ENCODE measurements around the gene HIP1R. TPM values are rescaled to one million over a fixed set of nuclear protein-coding genes. Genes with fewer than 3 reads are reported as not detected.
"Not testable (repeated sequence)": the region's sequence is repeated elsewhere in the genome, so short reads cannot be mapped to it uniquely, and the experiment has no call there.

The HIP1R gene
- total RNA-seq, 2 donors from 2014 or later = 24.9 to 38.9 TPM

- DNase-seq (no peak), ATAC-seq (peak; percentile 53 to 93)
- intact Hi-C loops (cut with DNase I) = no loop called here
These were observed 45.4 kb downstream of the HIP1R start for GRCh38 chr12:122880668-122881067.

GRCh38 chr12:122882908-122883558 is 47.8 kb downstream of the HIP1R start:
- intact Hi-C loops (cut with DNase I) = no loop called here
- DNase-seq (no peak), ATAC-seq (no peak)

DNA sequence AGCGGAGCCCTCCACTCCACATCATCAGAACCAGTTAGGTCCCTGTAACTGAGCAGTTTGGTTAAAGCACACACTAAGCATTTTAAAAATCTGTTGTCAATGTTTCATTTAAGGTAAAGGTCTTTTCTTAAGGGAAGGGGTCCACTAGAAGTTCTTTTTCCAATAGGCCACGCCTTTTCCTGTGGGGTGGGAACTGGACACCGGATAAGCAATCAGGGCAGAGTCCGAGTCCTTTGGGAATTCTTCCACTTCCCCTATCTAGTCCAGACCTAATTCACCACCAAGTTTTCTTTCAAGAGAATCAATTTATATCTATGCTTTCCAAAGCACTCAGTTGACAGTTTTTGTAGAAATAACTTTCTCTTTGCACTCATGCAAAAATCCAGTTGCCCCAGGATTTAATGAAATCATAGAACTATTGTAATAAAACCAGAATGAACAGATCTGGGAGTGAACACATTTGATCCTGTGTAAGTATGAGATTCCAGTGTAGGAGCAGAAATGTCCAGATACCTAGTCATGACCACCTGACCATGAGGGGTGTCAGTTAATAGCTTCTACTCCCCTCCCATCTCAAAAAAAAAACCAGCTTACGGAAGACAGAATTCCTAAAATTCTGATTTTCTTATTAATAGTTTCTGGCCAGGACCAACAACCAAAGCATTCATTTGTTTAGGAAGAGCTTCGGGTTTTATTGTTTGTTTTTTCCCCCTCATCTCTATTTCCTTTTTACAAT is 49.0 kb downstream of the HIP1R start:
- intact Hi-C loops (cut with DNase I) = no loop called here
- ATAC-seq (no peak), DNase-seq (no peak)

- DNase-seq (no peak), ATAC-seq (no peak)
- intact Hi-C loops (cut with DNase I) = no loop called here
These were observed 49.6 kb downstream of the HIP1R start for GRCh38 chr12:122884860-122885259.

- intact Hi-C loops (cut with DNase I) = no loop called here
- no peak for DNase-seq
- no peak for ATAC-seq
These were observed 50.9 kb downstream of the HIP1R start for GRCh38 chr12:122886161-122886560.

- DNase-seq = no peak
- intact Hi-C loops (cut with DNase I) = no loop called here
- ATAC-seq = peak in 1 of 2 donors; percentile 52
These were observed 51.9 kb downstream of the HIP1R start for GRCh38 chr12:122886851-122887818.

DNA sequence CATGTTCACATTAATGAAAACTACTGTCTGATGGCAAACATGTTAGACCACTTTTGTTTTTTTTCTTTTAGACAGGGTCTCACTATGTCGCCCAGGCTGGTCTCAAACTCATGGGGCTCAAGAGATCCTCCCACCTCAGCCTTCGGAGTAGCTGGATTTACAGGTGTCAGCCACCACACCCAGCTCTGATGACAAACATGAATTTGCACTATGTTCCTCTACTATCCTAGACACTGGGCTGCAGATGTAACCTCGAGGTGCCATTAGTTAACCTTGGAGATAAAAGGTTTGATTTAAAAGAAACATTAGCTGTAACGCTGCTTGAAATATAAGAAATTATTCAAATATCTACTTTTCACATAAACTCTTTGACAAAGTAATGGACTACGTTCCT is 52.6 kb downstream of the HIP1R start:
- DNase-seq (no peak), ATAC-seq (no peak)
- intact Hi-C loops (cut with DNase I) = no loop called here

DNA sequence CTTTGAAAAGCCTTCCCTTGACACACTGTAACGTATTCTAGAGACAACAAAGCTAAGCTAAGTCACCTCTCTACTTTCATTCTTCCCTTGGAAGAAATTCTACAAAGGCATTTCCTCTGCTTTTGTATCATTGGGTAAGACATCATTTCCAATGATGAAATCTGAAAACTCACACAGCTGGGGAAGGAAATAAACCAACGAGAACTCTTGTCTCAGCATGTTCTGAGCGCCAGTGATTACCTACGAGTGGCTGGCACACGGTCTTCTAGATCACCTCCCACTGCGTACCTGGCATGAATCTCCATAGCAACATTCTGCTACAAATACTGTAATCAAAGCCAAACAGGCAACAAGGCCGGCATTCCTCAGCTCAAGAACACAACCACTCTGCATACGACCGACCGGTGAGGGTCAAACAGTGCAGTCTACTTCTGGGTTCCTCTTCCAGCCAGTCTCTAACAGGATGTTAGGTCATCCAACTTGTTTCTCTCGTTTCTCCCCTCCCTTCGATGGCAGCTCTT is 53.0 kb downstream of the HIP1R start:
- intact Hi-C loops (cut with DNase I) = no loop called here

GRCh38 chr12:122889761-122890520 is 54.7 kb downstream of the HIP1R start:
- ATAC-seq = no peak
- intact Hi-C loops (cut with DNase I) = no loop called here
- DNase-seq = no peak

More for the DNA sequence above, 53.0 kb downstream of the HIP1R start:
- ATAC-seq (peak; percentile 63 to 85), DNase-seq (peak; percentile 45)

DNA sequence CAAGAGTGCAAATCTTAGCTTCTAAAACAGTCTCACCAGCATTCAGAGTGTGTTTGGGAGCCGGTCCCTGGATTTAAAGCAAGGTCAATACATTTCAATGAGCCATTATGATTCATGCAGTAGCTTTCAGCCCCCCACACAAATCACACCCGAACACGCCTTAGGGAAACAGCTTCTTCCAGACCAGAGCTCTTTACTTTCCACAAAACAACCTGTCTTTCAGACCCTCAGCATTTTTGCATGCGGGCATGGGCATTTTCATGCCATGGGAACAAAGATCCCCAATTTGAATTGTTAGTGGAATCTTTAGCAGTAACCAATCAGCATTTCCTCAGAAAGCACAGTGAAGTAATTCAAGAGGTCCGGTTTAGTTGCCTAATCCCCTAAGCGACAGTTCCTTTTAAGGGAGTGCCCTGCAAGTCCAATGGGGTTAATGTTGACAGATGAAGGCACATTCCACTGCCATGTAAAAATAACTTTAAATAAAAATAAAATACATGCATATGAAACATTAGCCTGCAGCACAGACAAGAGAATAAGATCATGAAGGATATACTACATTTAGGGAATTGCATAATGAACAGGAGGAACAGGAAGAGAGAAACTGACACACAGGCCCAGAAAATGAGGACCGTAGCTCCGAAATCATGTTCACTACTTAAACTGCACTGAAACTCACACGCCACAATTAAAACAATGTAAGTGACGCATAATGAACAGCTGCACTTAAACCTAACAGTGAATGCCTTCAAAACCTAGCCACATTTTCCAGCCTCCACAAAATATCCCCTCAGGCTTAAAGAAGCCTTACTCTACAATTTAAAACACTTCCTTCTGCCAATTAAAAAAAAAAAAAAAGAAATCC is 56.6 kb downstream of the HIP1R start:
- DNase-seq (no peak), ATAC-seq (no peak)
- intact Hi-C loops (cut with DNase I) = no loop called here

GRCh38 chr12:122892724-122893123 is 57.5 kb downstream of the HIP1R start:
- intact Hi-C loops (cut with DNase I); DNase-seq; ATAC-seq: not testable (repeated sequence)

DNA sequence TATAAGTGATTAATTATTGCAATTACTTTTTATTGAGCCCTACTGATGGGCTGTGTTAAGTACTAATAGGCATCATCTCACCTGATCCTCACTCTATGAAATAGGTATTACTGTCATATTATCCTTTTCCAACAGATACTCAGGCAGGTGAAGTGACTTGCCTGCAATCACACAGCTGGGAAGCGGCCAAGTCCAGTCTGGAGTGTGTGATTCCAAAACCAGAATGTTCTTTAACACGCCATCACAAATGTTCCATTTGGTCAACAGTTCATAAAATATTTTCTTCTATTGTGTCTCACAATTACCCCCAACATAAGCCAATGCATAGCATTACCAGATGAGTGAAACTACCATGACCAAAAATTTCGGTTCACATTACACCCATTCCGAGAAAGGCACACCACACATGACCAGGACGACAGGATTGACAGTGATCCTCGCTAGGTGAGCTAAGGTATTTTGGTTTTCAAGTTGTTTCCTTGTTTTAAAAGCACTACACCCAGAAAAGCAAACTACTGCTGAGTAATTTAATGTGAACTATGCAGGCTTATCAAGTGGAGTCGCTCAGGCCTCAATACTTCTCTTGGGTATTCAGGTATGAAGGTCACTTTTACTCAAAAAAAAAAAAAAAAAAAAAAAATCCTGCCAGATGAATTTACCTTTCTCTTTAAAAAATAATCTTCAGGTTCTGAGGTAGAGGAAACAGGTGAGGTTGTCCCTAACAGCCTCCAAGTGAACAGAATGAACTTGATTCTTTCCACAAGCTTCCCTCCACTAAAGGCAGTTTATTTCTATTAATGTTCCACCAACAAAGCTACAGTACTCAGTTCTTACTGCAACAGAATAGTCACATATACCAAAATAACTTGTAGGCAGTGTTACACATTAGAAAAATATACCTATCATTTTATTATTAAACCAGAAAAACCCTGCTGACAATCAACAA is 58.2 kb downstream of the HIP1R start:
- DNase-seq = no peak
- ATAC-seq = no peak
- intact Hi-C loops (cut with DNase I) = loop anchor here in 1 of 2 donors (2.0 kb wide), 1 partner anchor 57 kb away; no protein-coding TSS in a partner anchor

DNA sequence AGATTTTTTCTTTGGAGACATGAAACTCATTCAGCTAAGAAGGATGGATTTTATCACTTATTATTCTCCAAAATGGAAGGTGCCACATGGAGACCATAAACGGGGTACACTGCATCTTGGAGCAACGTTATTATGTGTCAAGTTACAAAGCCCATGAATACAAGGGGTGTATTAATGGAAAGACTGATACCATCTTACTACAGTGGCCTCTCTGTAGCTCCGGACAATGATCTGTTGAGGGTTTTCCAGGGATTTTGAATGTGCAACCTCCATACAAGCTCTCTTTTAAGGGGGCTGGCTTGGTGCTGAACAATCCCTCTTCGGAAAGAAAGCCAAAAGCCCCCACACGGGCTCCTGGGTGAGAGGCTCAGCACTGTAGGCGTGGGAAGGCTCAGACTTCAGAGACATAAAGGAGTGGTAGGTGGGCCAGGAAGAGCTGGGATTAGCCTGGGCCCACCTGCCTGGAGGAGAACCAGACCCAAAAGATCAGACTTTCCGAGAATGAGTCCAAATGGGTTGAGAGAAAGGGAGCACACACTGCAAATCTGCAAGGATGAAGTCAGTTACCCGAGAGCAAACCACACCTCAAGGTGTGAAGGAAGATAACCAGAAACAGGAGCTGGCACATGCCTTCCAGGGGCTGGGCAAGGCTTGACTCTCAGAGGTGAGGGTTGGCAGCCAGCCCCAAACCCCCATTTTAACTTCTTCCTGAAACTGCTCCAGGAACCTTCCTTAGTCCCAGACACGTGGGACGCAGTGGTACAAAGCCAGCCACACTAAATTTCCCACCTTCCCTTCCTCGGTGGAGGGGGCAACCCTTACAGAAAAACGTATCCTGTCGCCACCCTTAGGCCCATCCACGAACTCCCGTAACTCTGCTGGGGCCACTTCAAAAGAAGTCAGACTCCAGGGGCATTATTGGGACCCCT is 59.2 kb downstream of the HIP1R start:
- no peak for DNase-seq
- intact Hi-C loops (cut with DNase I) = loop anchor here in 1 of 2 donors (2.0 kb wide), 1 partner anchor 58 kb away; no protein-coding TSS in a partner anchor
- ATAC-seq = peak; percentile 11 to 18

GRCh38 chr12:122895320-122895703 is 60.1 kb downstream of the HIP1R start:
- intact Hi-C loops (cut with DNase I) = loop anchor here in 1 of 2 donors (2.0 kb wide), 1 partner anchor 59 kb away; no protein-coding TSS in a partner anchor
- peak; percentile 30 to 38 for ATAC-seq
- DNase-seq = no peak
